ENCODE data around the gene C5orf22.
"Not testable (repeated sequence)": the region's sequence is repeated elsewhere in the genome, so short reads cannot be mapped to it uniquely, and the experiment has no call there.

The C5orf22 gene

DNA sequence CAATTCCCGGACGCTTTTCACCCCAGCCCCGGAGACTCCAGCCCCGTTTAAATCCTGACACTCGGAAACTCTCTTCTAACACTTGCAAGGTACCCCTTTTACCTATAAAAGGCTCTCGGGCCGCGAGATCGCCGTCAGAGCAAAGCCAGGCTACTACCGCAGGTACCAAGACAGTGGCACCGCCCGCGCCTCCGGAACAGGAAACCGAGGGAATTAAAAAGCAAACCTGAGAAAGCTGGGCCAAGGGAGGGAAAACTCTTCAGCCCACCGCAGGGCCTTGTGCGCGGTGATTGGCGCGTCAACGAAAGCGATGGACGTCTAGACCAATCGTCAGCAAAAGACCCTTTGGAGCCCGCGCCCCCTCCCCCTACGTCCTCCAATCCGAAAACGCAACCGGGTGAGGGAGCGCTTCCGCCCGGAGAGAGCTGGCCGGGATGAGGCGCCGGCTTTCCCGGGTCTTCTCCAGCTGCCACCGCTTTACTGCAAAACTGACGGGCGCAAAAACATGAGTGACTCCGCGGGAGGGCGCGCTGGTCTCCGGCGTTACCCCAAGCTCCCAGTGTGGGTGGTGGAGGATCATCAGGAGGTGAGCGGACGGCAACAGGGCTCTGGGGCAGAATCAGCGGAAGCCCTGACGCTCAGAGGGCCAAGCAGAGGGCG is at the start of gene C5orf22, which contains the start of gene DROSHA:
TSS of gene C5orf22 (plus strand) at position 414 of the 660 bp plus-strand sequence. CDS start at position 506, 92 bp downstream.
TSS of gene DROSHA (minus strand) at position 206 of the 660 bp plus-strand sequence. CDS start 3,034 bp downstream, outside the sequence.
- peak; percentile 93 for DNase-seq (ENCODE audit: low spot score)

GRCh38 chr5:31485376-31486207 is 46.5 kb upstream of the C5orf22 start:
- no peak for DNase-seq (ENCODE audit: low spot score)

- no peak for DNase-seq (ENCODE audit: low spot score)
Measured at GRCh38 chr5:31486441-31486840, 45.7 kb upstream of the C5orf22 start.

DNA sequence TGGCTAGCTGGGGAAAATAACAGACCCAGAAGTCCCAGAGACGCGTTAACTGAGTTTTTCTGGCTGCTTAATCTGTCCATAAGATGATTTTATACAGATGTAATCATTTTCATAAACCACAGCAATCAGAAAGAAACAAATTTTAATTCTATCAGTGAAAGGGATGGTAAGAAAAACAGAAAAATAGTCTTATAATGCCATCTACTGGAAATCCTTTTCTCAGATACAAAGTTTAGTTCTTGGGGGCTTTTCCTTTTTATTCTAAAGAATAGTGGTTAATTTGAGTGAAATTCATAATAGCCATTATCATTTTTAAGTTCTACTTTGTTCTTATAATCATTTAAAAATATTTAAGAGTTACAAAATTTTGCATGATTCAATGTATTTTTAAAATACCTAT is 44.6 kb upstream of the C5orf22 start:
- no peak for DNase-seq (ENCODE audit: low spot score)

GRCh38 chr5:31492869-31493268 is 39.2 kb upstream of the C5orf22 start:
- no peak for DNase-seq (ENCODE audit: low spot score)

DNA sequence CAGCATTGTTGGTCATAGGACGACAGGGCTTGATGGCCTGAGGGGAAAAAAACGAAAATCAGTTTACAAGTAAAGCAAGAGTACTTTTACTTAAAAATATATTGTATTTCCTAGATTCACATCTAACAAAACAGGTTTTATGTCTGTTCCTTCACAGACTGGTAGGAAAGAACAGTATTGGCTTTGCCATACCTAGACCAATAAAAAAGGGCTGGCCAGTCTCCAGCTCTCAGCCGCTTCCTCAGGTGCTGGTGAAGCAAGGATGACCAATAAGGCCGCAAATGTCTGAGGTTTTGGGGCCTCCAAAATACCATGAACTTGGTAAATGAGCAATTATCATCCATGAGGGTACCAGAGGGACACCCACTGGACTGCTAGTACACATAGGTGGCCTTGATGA is 36.8 kb upstream of the C5orf22 start:
- DNase-seq (ENCODE audit: low spot score), result no peak

GRCh38 chr5:31496301-31496700 is 35.8 kb upstream of the C5orf22 start:
- DNase-seq (ENCODE audit: low spot score), result no peak

DNA sequence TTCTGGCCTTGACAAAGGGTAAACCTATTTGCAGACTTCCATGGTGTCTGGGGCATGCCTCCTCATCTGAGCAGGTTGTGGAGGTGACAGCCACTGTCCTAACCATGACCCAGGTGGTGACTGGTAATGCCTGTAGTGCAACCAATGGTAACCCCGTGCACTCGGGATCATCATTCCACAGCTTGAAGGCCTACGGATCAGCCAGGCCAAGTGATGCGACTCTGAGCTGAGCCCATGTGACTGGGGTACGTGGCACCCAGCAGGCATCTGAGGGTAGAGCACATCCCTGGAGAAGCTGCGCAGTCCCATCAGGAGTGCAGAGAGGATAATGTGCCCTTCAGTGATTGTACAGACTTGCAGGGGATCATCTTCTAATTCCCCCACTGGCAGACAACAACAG is 35.2 kb upstream of the C5orf22 start:
- no peak for DNase-seq (ENCODE audit: low spot score)

GRCh38 chr5:31500256-31500655 is 31.8 kb upstream of the C5orf22 start:
- DNase-seq (ENCODE audit: low spot score), result no peak

GRCh38 chr5:31502506-31502905 is 29.6 kb upstream of the C5orf22 start:
- DNase-seq (ENCODE audit: low spot score), result no peak

GRCh38 chr5:31504529-31504928 is 27.6 kb upstream of the C5orf22 start:
- no peak for DNase-seq (ENCODE audit: low spot score)

DNA sequence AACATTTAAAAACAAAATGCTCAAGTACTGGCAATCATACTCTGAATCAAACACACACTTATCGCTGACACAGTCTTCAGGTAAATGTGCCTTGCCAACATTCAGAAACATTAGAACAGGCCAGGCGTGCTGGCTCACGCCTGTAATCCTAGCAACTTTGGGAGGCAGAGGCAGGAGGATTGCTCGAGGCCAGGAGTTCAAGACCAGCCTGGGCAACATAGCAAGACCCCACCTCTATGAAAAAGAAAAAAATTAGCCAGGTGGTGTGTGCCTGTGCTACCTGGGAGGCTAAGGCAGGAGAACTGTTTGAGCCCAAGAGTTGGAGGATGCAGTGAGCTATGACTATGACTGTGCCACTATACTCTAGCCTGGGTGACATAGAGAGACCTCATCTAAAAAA is 20.8 kb upstream of the C5orf22 start:
- no peak for DNase-seq (ENCODE audit: low spot score)

DNA sequence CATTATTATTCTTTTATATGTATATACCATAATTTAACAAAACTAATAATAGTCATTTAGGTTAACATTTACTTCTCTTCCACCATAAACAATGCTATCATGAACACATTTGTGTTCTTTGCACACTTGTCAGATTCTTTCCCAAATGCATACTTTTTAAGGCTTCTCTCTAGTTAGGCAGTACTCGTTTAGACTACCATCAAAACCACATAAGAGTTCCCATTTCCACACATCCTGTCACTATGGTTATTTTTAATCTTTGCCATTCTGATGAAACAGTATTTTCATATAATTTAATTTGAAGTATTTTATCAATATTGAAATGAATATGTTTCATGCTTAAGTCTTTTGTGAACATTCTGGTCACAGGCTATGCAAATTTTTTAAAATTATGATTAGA is 15.3 kb upstream of the C5orf22 start:
- DNase-seq (ENCODE audit: low spot score), result no peak

- no peak for DNase-seq (ENCODE audit: low spot score)
Measured at GRCh38 chr5:31523041-31523440, 9.1 kb upstream of the C5orf22 start.

- no peak for DNase-seq (ENCODE audit: low spot score)
Measured at GRCh38 chr5:31530541-31531265, 1.4 kb upstream of the C5orf22 start.

DNA sequence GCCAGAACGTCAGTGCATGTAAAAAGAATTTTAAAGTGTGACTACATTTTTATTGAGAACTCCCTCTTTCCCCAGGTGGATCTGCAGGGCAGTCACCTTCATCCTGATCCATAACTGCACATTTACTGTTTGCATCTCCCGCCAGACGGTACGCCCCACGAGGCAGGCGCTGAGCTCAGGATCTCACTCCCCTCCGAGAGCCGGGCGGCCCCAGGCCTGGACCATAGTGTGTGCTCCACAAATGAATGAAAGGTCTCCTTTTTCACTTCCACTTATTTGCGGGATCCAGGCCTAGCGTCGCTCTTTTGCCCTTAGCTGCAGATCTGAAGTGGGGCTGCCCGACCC is 586 bp upstream of the C5orf22 start:
- no peak for DNase-seq (ENCODE audit: low spot score)

DNA sequence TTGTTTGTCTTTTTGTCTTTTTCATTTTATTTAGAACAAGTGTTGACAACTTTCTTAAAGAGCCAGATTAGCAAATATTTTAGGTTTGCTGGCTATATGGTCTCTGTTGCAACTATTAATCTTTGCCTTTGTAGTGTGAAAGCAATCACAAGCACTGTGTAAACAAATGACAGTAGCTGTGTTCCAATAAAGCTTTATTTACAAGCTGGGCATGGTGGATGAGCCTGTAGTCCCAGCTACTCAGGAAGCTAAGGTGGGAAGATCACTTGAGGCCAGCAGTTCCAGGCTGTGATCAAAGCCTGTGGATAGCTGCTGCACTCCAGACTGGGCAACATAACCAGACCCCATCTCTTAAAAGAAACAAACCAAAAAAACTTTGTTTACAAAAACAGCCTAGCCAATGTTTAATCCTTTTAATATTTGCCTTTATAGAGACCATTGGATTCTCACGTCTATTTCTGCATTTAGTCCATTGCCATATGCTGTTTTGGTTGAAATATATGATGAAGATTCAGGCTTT is 2.5 kb downstream of the C5orf22 start:
- no peak for DNase-seq (ENCODE audit: low spot score)

DNA sequence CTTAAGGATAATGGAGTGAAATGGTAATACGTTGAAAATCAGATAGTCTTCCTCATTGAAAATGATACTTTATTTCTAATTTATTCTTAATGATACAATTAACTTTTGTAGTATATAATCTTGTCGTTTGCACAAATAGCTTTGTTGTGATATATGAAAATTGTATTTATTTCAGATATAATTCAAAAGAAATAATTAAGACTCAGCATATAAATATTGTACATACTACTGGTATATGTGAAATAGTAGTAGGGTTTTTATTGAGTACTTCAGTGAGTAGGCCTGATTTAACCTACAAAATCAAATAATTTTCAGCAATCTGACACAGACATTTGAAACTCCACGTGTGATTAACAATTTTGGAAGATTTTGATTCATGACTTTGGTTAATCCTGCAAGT is 4.8 kb downstream of the C5orf22 start:
- no peak for DNase-seq (ENCODE audit: low spot score)

DNA sequence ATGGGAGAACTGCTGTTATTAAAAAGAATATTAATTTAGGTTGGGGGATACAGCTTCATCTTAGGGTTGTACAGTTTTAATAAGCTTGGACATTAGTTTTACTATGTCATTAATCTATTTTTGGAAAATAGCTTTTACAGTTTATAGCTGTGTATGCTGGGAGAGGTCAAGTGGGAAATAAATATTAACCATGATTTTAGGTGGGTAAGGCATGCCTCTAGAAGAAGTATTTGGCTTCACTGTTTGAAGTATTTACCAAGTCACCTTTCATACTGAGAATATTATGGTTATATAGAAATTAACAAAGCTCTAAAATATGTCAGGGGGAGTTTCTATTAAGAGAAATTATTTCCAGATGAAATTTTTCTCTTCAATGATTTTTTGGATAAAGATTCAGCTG is 5.2 kb downstream of the C5orf22 start:
- DNase-seq (ENCODE audit: low spot score), result no peak

DNA sequence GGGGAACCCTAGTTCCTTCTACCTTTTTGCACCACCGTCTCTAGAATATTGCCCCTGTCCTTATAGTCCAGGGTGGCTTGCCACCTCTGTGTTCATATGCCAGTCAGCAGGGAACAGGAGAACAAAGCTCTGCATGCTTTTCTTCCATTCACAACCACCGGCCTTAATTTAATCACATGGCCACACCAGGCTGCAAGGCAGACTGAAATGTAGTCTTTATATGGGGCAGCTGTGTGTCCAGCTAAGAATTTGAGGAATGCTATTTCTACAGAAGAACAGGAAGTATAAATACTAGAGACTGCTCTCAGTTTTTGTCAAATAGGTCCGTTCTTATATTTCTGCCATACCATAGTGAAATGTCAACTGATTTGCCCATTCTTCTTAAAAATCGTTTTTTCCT is 5.8 kb downstream of the C5orf22 start:
- no peak for DNase-seq (ENCODE audit: low spot score)

DNA sequence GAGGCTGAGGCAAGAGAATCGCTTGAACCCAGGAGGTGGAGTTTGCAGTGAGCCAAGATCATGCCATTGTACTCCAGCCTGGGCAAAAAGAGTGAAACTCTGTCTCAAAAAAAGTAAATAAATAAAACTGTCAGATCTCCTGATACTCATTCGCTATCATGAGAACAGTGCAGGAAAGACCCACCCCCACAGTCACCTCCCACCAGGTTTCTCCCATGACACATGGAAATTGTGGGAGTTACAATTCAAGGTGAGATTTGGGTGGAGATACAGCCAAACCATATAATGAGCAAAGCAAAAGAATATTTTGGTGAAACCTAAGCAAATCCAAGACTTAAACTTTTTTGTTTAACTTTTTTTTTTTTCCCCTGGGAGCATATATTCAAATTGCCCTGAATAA is 17.0 kb downstream of the C5orf22 start:
- DNase-seq (ENCODE audit: low spot score), result not testable (repeated sequence)

DNA sequence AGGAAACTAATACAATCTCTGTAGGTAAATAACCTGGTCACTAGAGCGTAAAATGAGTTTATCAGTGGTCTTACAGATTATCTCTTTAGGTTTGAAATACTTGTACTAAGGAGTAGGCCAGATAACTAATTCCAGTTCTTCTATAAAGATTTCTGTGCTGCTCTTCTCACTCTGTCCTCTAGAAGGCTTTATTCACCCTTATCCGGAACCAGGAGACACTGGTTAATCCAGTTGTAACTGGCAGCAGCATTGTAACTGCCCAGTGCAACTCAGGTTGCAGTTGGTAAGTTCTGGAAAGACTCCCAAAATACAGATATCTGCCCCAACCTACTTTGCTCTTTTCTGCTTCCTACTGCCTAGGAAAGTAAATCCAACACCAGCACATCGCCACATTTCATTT is 19.8 kb downstream of the C5orf22 start:
- DNase-seq (ENCODE audit: low spot score), result no peak

DNA sequence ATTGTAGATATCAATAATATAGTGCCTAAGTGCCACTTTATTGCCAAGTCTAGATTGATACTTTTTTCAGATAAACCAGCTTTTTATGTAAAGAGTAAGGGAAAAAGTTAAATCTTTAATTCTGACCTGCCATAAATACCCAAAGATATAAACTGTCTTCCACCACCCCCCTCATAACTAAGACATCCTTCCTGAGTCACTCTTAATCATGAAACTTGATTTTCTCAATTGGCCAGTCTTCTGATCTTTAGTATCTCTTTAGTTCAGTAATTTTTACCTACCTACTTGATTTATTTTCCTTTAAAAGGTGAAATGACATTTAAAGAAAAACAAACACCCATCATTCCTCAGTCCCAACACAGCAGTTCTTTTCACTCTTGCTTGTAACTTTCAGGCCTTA is 21.8 kb downstream of the C5orf22 start:
- DNase-seq (ENCODE audit: low spot score), result no peak
